GM12892 (cell line): Measurements from ENCODE around the gene FIBCD1.

Source experiments
- POLR2A ChIP-seq: IDR thresholded peaks from 2 replicates; pipeline ENCODE4 v1.6.1; 2011; ENCODE audit warnings: low read depth, low read length, control low read depth
- POLR2AphosphoS5 ChIP-seq: IDR thresholded peaks from 2 replicates; pipeline ENCODE4 v1.6.1; 2011; ENCODE audit warnings: low read depth, low read length, control low read depth

DNA sequence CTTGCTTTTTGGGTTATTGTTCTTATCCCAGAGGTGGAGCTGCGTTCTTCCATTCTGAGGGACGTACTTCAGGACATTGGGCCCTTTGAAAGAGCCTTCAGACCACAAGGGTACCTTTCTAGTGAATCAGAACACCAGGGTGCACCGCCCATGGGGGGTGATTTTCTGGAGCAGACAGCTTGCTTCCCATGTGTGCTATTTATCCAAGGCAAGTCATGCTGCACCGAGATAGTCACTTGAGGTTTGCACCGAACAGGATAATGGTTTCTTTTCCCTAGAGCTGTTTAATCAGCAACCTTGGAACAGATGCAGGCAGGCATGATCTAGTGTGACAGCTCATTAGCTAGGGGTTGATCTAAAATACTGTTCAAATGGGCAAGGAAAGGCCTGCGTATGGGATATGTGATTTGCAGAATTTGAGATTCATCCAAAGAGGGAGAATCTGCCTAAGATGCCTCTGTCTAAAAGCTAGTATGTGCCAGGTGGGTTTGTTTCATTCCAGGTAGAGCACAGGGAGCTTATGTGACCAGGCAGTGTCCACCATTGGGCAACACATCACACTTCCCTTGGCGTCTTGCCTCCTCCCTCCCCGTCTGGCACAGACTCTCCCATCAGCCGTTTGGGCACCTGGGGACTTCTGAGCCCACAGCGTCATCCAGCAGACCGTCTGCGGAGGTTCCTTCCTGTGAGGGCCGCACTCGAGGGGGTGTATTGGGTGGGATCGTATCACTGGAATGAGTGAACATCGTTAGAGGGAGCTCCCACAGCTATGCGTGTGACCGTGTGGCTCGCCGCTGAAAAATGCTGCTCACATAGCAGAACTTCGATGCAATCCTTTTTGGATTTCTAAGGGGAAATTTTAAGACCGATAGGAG lies 80.9 kb downstream of the FIBCD1 start:
- TF ChIP-seq POLR2A: no peak
- TF ChIP-seq POLR2AphosphoS5: no peak
